DOHH2 (cell line): ENCODE data around the gene OR52A5.

Source experiments
- CTCF ChIP-seq: fragments of 200-600 bp; sonication (generic); IDR thresholded peaks from one replicate; pipeline ENCODE4 v1.5.1; 2014; ENCODE audit warnings: antibody characterized with exemption, mild to moderate bottlenecking, low read depth, low read length; ENCODE audit not compliant: poor library complexity, severe bottlenecking
- EZH2phosphoT487 ChIP-seq: fragments of 200-600 bp; sonication (generic); IDR thresholded peaks from 2 replicates; pipeline ENCODE4 v1.6.1; 2017; ENCODE audit warnings: borderline replicate concordance, mild to moderate bottlenecking, antibody characterized with exemption, low read length, moderate library complexity, mixed read lengths

DNA sequence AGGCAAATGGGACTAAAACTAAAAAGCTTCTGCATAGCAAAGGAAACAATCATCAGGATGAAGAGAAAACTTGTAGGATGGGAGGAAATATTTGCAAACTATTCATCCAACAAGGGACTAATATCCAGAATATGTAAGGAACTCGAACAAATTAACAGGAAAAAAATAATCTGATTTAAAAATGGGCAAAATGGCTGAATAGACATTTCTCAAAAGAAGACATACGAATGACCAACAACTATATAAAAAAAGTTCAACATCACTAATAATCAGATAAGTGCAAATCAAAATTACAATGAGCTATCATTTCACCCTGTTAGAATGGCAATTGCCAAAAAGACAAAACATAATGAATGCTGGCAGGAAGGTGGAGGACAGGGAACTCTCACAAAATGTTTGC is 56.8 kb downstream of the OR52A5 start:
- TF ChIP-seq EZH2phosphoT487: no peak
- TF ChIP-seq CTCF: no peak
